MM.1S (cell line): Measurements from ENCODE around the gene MINK1.

Source experiments
- EZH2 ChIP-seq: fragments of 300-600 bp; sonication (generic); optimal IDR thresholded peaks from 2 replicates; pipeline ENCODE3; 2017; ENCODE audit warnings: low read depth, mild to moderate bottlenecking, antibody characterized with exemption, low read length, mixed read lengths
- EZH2phosphoT487 ChIP-seq: fragments of 300-600 bp; sonication (generic); IDR thresholded peaks from 2 replicates; pipeline ENCODE4 v1.6.1; 2018; ENCODE audit warnings: antibody characterized with exemption, low read length
- TF ChIP-seq, protein P1 (sequence below): fragments of 300-600 bp; sonication (generic); IDR thresholded peaks from 2 replicates; pipeline ENCODE4 v1.5.1; 2016; ENCODE audit warnings: antibody characterized with exemption, low read length, mixed read lengths

GRCh38 chr17:4786516-4786915 lies 46.6 kb upstream of the MINK1 start:
- TF ChIP-seq, protein P1, sequence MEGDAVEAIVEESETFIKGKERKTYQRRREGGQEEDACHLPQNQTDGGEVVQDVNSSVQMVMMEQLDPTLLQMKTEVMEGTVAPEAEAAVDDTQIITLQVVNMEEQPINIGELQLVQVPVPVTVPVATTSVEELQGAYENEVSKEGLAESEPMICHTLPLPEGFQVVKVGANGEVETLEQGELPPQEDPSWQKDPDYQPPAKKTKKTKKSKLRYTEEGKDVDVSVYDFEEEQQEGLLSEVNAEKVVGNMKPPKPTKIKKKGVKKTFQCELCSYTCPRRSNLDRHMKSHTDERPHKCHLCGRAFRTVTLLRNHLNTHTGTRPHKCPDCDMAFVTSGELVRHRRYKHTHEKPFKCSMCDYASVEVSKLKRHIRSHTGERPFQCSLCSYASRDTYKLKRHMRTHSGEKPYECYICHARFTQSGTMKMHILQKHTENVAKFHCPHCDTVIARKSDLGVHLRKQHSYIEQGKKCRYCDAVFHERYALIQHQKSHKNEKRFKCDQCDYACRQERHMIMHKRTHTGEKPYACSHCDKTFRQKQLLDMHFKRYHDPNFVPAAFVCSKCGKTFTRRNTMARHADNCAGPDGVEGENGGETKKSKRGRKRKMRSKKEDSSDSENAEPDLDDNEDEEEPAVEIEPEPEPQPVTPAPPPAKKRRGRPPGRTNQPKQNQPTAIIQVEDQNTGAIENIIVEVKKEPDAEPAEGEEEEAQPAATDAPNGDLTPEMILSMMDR: no peak
- TF ChIP-seq EZH2phosphoT487: no peak
- no peak for TF ChIP-seq EZH2
